ENCODE results near the gene SLC25A22. TPM values are rescaled to one million over a fixed set of nuclear protein-coding genes. Genes with fewer than 3 reads are reported as not detected.
A peak's percentile ranks its signal among the peaks of the same experiment; 100 is the strongest.

SLC25A22 gene
- total RNA-seq, 2 experiments from 2014 or later = 9.1 to 11.1 TPM

GRCh38 chr11:776561-777287 lies 21.4 kb downstream of the SLC25A22 start:
- CTCF ChIA-PET = interaction anchor here (0.7 to 1.4 kb wide), 2 partner anchors 33 to 222 kb away, joined by 3 to 4 read pairs; partner anchors contain the start of gene RPLP2
- Histone ChIP-seq H3K27ac (ENCODE audit: low read depth in 1 of 2, low read length in 2 of 2) (no peak overlapping the region), H3K4me3 (ENCODE audit: low read length) (peak overlapping the region; percentile 67), H3K27me3 (ENCODE audit: control insufficient read depth in 1 of 2, insufficient read depth in 2 of 2, low read length in 2 of 2) (no peaks in the 10 kb centered on the region), H3K4me1 (ENCODE audit: insufficient read depth, low read length) (peaks cover 48% of the 10 kb centered on the region), H3K9me3 (ENCODE audit: control insufficient read depth in 1 of 2, insufficient read depth in 1 of 2, low read length in 2 of 2) (no peaks in the 10 kb centered on the region), H3K36me3 (ENCODE audit: insufficient read depth, low read length) (peaks cover 12% of the 10 kb centered on the region)
- intact Hi-C loops (cut with DNase I, micrococcal nuclease) = loop anchor here (1.0 to 2.0 kb wide), 3 partner anchors 20 to 81 kb away; partner anchors contain the start of genes DEAF1 (in 1 of the 2), RPLP2 (in 1 of the 2) and TMEM80 (in 1 of the 2)
- peak; percentile 32 for ATAC-seq (ENCODE audit: poor library complexity)
- TF ChIP-seq CTCF (IDR thresholded peaks at IDR 0.05) = no peak
- POLR2A ChIA-PET = interaction anchor here (0.5 to 1.4 kb wide), 6 partner anchors 20 to 570 kb away, joined by 3 to 6 read pairs (median 3); partner anchors contain the start of genes BET1L, RIC8A and RPLP2
- peak in 4 of 14 experiments; percentile 16 to 44 (median 32) for DNase-seq
- H3K27ac Mint-ChIP-seq = peak overlapping the region; percentile 64
- peak overlapping the region; percentile 83 for H3K4me3 Mint-ChIP-seq
- peaks cover 3% of the 10 kb centered on the region for H3K36me3 Mint-ChIP-seq (ENCODE audit: low read depth)
- H3K4me1 Mint-ChIP-seq (ENCODE audit: low read depth) = peaks cover 11% of the 10 kb centered on the region
- no peaks in the 10 kb centered on the region for H3K9me3 Mint-ChIP-seq
- no peaks in the 10 kb centered on the region for H3K27me3 Mint-ChIP-seq

DNA sequence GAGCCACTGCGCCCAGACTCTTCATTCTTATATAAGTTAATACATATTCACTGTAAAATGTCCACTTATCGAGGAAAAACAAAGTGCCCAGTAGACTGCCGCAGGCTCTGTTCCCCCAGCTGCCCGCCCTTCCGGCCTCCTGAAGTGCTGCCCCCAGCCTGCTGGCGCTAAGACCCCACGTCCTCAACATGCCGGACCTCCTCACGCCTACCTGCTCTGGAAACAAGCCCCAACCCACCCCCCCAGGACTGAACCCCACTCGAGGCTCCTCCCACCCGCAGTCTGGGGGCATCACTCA lies 21.9 kb downstream of the SLC25A22 start:
- Histone ChIP-seq H3K27ac (ENCODE audit: low read depth in 1 of 2, low read length in 2 of 2) (no peak overlapping the region), H3K36me3 (ENCODE audit: insufficient read depth, low read length) (peaks cover 17% of the 10 kb centered on the region), H3K4me1 (ENCODE audit: insufficient read depth, low read length) (peaks cover 48% of the 10 kb centered on the region), H3K4me3 (ENCODE audit: low read length) (peak overlapping the region; percentile 67), H3K27me3 (ENCODE audit: control insufficient read depth in 1 of 2, insufficient read depth in 2 of 2, low read length in 2 of 2) (no peaks in the 10 kb centered on the region), H3K9me3 (ENCODE audit: control insufficient read depth in 1 of 2, insufficient read depth in 1 of 2, low read length in 2 of 2) (no peaks in the 10 kb centered on the region)
- no peak for TF ChIP-seq CTCF (IDR thresholded peaks at IDR 0.05)
- Mint-ChIP-seq H3K36me3 (ENCODE audit: low read depth) (peaks cover 3% of the 10 kb centered on the region), H3K27me3 (no peaks in the 10 kb centered on the region), H3K4me3 (peak overlapping the region; percentile 83), H3K9me3 (no peaks in the 10 kb centered on the region), H3K4me1 (ENCODE audit: low read depth) (peaks cover 11% of the 10 kb centered on the region), H3K27ac (peak overlapping the region; percentile 64)
- no peak for DNase-seq
- CTCF ChIA-PET = no interaction called here
- POLR2A ChIA-PET = interaction anchor here (0.9 to 1.2 kb wide), 3 partner anchors 21 to 30 kb away, joined by 3 to 6 read pairs (median 6); no protein-coding TSS in a partner anchor
- intact Hi-C loops (cut with DNase I, micrococcal nuclease) = loop anchor here in 1 of 2 experiments (2.0 kb wide), 1 partner anchor 21 kb away; no protein-coding TSS in a partner anchor
- ATAC-seq (ENCODE audit: poor library complexity) = no peak

DNA sequence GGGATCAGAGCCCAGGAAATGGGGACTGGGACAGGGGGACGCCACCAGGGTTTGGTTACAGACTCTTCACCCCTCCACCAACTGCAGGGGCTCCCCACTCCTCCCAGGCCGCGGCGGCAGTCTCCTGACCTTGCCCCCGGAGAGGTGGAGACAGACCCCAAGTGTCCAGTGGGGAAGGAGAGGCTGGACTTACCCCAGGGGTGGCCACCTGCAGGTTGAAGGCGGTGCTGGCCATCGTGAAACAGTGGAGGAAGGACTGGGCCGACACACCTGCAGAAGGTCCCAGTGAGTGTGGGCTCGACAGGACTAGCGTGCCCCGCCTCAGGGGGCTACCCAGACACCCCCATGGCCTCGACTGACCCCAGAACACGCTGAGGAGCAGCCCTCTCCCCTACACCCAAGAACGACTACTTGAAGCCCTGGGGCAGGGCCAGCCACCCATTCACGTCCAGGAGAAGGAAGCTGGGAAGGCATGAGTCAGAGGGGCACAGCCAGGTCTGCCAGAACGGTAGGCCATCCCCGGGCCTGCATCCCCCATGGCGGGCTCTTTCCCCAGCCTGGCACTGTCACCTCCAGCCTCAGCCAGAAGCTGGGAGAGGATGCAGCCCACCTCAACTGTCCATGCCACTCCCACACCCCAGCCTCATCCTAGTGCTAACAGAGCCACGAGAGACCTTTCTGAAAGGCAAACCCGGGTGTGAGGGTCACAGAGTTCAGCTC lies 23.0 kb downstream of the SLC25A22 start:
- no peaks in the 10 kb centered on the region for H3K27me3 ChIP-seq (ENCODE audit: control insufficient read depth in 1 of 2, insufficient read depth in 2 of 2, low read length in 2 of 2)
- H3K27ac Mint-ChIP-seq = peak overlapping the region; percentile 59
- POLR2A ChIA-PET = interaction anchor here (0.7 to 1.4 kb wide), 2 partner anchors 20 to 37 kb away, joined by 3 to 4 read pairs; no protein-coding TSS in a partner anchor

More for the DNA sequence above, 23.0 kb downstream of the SLC25A22 start:
- ATAC-seq (ENCODE audit: poor library complexity) (no peak), DNase-seq (peak in 1 of 14 experiments; percentile 26)
- Mint-ChIP-seq H3K36me3 (ENCODE audit: low read depth) (peaks cover 3% of the 10 kb centered on the region), H3K4me1 (ENCODE audit: low read depth) (peaks cover 11% of the 10 kb centered on the region), H3K9me3 (no peaks in the 10 kb centered on the region), H3K27me3 (no peaks in the 10 kb centered on the region), H3K4me3 (peak overlapping the region; percentile 81)
- intact Hi-C loops (cut with DNase I, micrococcal nuclease) = no loop called here
- Histone ChIP-seq H3K4me3 (ENCODE audit: low read length) (no peak overlapping the region), H3K27ac (ENCODE audit: low read depth in 1 of 2, low read length in 2 of 2) (no peak overlapping the region), H3K4me1 (ENCODE audit: insufficient read depth, low read length) (peaks cover 46% of the 10 kb centered on the region), H3K9me3 (ENCODE audit: control insufficient read depth in 1 of 2, insufficient read depth in 1 of 2, low read length in 2 of 2) (no peaks in the 10 kb centered on the region), H3K36me3 (ENCODE audit: insufficient read depth, low read length) (peaks cover 28% of the 10 kb centered on the region)
- CTCF ChIA-PET = no interaction called here
- no peak for TF ChIP-seq CTCF (IDR thresholded peaks at IDR 0.05)
